VCaP (cell line): ENCODE results near the gene CCDC170.

ENCODE experiments used
- H3K27ac ChIP-seq: fragments of 450-650 bp; 2 replicates; pipeline ENCODE4 v1.5.1; 2017
- TF ChIP-seq, protein P1 (sequence below): fragments of 450-650 bp; conservative IDR thresholded peaks from 2 replicates; pipeline ENCODE4 v1.5.1; 2017; ENCODE audit warnings: mild to moderate bottlenecking, moderate library complexity

Gene CCDC170

DNA sequence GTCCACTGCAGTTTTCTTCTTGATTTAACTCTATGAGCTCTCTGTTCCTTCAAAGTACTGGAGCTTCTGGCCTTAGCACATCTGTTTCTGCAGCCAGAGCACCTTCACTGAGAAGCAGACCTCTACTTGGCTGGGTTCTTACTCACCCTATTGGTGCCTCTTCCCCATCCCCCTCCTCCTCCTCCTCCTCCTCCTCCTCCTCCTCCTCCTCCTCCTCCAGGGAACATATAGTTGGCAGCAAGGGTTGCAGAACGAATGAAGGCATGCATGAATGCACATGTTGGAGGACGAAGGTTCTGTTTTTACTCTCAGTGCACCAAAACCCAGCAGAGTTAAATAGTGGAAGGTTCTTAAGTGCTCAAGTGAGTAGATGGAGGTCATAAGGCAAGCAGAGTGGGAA lies 172.7 kb downstream of the CCDC170 start:
- TF ChIP-seq, protein P1, sequence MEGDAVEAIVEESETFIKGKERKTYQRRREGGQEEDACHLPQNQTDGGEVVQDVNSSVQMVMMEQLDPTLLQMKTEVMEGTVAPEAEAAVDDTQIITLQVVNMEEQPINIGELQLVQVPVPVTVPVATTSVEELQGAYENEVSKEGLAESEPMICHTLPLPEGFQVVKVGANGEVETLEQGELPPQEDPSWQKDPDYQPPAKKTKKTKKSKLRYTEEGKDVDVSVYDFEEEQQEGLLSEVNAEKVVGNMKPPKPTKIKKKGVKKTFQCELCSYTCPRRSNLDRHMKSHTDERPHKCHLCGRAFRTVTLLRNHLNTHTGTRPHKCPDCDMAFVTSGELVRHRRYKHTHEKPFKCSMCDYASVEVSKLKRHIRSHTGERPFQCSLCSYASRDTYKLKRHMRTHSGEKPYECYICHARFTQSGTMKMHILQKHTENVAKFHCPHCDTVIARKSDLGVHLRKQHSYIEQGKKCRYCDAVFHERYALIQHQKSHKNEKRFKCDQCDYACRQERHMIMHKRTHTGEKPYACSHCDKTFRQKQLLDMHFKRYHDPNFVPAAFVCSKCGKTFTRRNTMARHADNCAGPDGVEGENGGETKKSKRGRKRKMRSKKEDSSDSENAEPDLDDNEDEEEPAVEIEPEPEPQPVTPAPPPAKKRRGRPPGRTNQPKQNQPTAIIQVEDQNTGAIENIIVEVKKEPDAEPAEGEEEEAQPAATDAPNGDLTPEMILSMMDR = no peak

DNA sequence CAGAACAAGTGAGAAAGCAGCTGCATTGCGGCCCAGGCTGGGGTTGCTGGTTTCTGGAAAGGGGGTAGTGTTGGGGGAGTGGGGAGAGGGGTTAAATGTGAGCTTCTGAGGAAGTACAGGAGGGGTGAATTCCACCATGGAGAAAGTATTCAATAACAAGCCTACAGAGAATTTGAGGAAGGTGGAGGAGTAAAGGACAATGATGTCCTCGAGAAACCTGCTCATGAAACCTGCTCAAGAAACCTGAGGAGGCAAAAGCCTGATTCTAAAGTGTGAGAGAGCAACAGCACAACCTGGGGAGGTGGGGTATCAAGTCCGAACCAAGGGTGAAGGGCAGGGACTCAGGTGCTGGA lies 175.4 kb downstream of the CCDC170 start:
- no peak overlapping the region for H3K27ac ChIP-seq
- TF ChIP-seq, protein P1 = no peak

More for the DNA sequence above, 172.7 kb downstream of the CCDC170 start:
- H3K27ac ChIP-seq = no peak overlapping the region

DNA sequence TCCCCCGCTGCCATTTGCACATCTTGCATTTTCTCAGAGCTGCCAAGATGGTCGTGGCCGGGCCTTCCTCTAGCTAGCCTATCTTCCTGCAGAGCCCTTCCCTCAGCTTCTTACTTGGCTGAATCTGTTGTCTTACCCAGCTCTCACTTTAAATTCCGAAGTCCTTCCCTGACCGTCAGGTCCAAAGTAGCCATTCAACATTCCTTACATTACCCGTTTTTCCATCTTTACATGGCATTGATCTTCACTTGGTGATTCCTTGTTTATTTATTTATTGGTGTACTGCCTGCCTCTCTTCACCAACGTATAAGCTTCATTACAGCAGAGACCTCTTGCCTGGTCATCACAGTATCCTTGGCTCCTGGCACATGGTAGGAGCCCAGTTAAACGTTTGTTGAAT lies 176.3 kb downstream of the CCDC170 start:
- TF ChIP-seq, protein P1 = no peak
- no peak overlapping the region for H3K27ac ChIP-seq
